HG03575 (cell line): Measurements from ENCODE around the gene MED10.

ENCODE experiments used
- ATAC-seq: cut with Tn5 transposase; IDR thresholded peaks from one replicate; pipeline ENCODE4 v1.9.1; 2021; ENCODE audit not compliant: unreplicated experiment, insufficient number of reproducible peaks, low FRiP score; ENCODE audit errors: extremely low read depth

MED10 gene, protein sequence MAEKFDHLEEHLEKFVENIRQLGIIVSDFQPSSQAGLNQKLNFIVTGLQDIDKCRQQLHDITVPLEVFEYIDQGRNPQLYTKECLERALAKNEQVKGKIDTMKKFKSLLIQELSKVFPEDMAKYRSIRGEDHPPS

DNA sequence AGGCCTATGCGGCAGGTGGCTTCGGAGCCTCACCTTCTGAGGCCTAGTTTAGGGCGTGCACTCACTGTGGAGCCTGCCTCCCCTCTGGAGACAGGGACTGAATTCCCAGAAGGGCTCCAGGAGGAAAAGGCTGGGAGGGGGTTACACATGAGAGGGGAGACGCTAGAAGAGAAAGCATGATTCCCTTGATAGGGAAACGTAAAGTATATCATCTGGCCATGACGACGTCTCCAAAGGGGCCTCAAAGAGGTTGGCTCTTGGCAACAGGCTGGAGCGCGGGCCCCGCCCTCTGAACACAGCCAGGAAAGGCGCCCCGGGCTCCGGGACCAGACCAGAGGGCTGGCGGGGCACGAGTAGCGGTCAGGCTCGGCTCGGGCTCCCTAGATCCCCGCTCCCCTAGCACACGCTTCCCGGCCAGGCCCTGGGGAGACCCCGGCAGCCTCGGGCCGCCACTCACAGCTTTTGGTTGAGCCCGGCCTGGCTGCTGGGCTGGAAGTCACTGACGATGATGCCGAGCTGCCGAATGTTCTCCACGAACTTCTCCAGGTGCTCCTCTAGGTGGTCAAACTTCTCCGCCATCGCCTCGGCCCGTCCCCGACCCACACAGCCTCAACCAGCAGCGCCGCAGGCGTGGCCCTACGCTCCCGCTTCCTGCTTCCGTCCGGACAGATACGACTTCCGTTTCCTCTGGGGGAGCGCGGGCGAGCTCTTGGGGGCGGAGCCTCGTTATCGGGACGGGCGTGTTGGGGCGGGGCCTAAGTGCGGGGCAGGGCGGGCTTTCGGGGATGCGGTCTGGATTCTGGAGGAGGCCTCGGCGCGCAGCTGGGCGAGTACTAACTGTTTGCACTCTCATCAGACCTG lies at the start of gene MED10:
TSS of gene MED10 (minus strand) at position 643 of the 861 bp plus-strand sequence. CDS start at position 579, 64 bp downstream.
- peak; percentile 88 for ATAC-seq

DNA sequence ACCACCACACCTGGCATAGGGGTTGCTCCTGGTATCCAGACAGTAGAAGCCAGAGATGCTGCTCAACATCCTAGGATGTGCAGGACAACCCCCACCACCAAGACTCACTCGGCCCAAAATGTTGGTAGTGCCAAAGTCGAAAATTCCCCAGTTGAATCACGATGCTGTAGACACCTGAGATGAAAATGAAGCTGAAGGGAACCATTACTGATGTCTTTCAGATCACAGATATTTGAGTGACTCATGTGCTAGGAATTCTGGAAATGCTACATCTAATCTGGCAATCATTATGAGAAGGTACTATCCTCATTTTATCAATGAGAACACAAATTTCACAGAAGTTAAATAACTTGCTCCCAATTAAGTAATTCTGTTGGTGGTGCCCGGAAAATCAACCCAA lies 49.3 kb upstream of the MED10 start:
- no peak for ATAC-seq

GRCh38 chr5:6424700-6425099 lies 46.4 kb upstream of the MED10 start:
- ATAC-seq: no peak

- no peak for ATAC-seq
Observed at GRCh38 chr5:6424110-6424659, 45.8 kb upstream of the MED10 start.

DNA sequence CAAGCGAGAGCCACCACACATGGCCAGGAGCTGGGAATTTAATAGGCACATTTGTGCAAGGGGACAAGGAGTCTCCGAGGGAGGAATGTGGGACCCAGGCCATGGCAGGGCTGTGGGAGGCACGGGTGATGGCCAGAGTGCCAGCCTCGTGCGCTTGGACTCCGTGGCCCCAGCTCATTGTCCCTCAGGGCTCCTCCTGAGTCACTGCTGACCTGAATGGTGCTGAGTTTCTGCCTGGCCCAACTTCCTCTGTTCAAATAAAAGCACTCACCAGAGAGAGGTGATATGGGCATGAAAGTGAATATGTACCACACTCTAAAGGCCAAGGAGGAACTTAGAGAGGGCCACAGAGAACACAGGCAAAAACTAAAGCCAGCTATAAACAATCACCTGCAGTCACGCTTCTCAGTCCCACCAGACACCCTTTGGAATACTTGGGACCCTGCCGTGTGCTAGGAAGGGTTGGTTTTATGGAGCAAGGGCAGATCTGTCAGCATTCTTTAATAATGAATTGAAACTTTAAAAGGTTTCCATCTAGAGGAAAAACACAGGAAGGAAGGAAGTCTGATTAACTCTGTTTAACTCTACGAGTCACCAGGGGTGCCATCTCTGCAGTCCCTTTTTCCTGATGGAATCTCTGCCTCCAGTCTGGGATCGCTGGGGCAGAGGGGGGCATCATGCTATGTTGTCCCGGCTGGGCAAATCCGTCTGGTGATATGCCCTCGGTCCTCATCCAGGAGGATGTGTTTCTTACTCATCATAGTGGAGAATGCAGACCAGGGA lies 45.2 kb upstream of the MED10 start:
- ATAC-seq: no peak

DNA sequence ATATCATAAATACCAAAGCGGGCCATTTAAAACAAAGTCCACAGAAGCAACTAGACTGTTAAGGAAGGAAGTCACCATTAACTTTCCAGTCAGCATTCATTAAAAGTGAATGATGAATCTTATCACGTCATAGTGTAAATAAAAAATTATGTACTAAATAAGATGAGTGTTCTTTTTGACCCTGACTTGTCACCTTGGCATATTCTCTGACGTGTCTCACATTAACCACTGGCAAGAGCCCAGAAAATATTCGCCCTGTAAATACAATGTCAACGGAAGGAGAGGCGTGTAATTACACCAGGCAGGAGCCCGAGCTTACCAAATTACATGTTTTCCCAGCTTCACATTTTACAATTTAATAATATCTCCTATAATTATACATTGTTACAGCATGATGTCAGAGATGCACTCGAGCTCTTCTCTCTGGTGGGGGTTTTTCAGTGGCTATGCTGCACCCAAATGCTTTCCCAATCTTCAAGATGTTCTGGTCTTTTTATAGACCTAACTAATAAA lies 41.0 kb upstream of the MED10 start:
- ATAC-seq: no peak

DNA sequence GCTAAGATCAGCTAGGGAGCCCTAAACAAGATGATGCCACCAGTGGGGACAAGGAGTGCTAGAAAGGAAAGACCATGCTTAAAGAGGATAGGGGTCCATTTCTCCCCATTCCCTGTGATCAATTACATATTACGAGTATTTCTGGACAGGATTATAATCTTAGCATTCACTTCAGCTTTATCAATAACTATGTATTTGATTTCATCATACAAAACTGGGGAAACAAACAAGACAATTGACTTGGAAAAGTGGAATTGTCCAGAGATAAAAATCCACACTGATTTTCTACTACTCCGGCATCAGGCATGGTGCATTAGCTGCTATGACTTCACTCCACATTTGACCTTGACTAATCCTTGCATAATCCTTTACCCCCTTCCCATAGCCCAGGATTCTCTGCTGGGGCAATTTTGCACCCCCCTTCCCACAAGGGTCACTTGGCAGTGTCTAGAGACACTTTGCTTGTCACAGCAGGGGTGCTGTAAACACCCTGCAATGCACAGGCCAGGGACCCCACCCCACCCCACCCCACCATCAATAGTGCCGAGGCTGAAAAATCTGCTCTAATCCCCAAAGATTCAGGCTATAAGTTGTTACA lies 40.4 kb upstream of the MED10 start:
- ATAC-seq: no peak

DNA sequence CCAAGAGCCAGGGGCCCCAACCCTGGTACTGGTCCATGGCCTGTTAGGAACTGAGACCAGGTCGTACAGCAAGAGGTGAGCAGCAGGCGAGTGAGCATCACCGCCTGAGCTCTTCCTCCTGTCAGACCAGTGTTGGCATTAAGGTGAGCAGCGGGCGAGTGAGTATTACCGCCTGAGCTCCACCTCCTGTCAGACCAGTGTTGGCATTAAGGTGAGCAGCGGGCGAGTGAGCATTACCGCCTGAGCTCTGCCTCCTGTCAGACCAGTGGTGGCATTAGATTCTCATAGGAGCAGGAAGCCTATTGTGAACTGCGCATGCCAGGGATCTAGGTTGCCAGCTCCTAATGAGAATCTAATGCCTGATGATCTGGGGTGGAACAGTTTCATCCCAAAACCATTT lies 39.3 kb upstream of the MED10 start:
- ATAC-seq: no peak

DNA sequence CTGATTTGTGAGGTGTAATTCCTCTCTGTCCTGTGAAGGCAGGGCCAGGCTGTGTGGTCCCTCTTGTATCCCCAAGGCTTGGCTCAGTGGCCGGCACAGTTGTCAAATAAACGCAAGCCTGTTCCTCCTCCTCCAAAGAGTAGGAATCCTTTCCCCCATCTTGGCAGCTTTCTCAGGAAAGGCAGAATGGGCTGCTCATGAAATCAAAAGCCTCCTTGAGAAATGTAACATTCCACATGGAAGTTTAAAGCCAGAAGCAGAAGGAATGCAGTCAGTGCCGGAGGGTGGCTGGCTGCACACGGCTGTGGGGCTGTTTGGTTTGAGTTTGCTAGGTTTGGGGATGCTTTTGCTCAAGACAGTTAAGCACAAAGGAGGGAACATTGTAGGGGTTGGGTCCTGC lies 34.5 kb upstream of the MED10 start:
- ATAC-seq: no peak

DNA sequence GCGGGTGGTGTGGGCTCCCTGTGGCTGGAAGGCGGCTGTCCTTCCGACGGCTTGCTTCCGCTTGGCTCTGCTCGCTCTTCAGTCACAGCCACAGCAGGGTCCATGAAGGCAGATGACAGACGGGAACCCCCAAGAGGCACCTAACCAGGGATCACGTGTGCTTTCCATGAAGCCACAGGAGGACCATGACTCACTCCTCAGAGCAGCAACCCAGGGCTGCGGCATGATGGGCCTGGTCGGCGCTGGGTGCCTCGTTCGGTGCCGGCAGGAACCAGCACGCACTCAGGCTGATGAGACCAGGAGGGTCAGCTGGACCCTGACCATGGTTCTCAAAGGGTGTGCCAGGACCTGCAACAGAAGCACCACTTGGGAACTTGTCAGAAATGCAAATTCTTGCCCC lies 32.8 kb upstream of the MED10 start:
- no peak for ATAC-seq

- ATAC-seq: no peak
Observed at GRCh38 chr5:6410421-6410820, 32.1 kb upstream of the MED10 start.

DNA sequence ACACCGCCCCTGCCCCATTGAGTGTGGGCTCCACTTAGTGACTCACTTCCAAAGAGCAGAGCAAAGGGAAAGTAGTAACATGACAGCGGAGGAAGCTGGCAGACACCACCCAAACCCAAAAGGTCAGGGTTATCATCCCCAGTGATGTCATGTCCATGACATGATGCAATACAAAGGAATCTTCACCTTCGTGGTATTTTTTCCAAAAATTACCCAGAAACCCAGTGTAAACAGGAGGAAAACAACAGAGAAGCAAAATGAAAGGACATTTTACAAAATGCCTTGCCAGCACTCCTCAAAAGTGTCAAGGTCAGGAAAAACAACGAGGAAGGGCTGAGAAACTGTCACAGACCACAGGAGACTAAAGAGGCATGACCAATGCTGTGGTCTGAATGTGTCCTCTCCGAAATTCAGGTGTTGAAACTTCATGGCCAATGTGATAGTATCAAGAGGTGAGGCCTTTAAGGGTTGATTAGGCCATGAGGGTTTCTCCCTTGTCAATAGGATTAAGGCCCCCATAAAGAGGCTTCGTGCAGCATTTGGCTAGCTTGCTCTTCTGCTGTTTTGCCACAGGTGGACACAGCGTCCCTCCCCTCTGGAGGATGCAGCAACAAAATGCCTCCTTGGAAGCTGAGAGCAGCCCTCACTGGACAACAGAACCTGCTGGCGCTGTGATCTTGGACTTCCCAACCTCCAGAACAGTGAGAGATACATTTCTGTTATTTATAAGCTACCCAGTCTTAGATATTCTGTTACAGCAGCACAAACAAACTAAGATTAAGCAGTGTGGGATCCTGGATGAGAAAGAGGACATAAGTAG lies 30.5 kb upstream of the MED10 start:
- no peak for ATAC-seq

- ATAC-seq: no peak
Observed at GRCh38 chr5:6408260-6408596, 29.9 kb upstream of the MED10 start.

- ATAC-seq: no peak
Observed at GRCh38 chr5:6407558-6408259, 29.4 kb upstream of the MED10 start.

DNA sequence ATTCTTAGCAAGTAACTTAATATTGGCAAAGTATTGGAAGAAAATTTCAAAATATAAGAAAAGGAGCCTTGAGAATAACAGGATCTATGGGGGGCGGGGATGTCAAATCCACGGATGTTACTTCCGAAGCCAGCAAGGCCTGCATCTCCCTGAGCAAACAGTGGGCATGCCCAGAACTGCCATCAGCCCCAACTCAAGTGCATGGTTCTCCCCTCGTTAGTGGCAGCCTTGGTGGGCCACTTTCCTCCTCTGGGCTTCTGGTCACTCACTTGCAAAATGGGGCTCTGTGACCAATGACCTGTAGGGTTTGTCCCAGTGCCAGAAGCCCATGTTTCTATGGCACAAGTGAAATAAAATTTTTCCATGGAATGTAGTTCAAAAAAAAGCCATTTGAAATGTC lies 27.2 kb upstream of the MED10 start:
- no peak for ATAC-seq

DNA sequence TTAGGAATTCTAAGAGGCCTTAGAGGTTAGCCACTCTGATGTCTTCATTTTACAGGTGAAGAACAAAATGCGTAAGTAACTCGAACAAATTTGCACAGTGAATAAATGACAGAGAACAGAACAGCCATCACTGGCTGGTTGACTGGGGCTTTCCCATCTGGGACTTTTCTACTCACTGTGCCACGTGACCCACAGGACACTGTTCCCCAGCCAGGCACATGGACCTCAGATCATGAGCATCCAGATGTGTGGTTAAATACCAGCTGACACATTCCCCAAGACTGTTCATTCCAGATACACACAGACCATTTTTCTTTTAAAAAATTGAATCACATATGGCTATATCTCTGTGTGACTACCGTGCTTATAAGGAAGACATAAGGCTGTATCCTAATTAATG lies 25.8 kb upstream of the MED10 start:
- no peak for ATAC-seq

- ATAC-seq: no peak
Observed at GRCh38 chr5:6403416-6403815, 25.1 kb upstream of the MED10 start.

- no peak for ATAC-seq
Observed at GRCh38 chr5:6402939-6403338, 24.6 kb upstream of the MED10 start.
